HG02870 (cell line): ENCODE data around the gene ADSL.
A peak's percentile ranks its signal among the peaks of the same experiment; 100 is the strongest.
"Not testable (repeated sequence)": the region's sequence is repeated elsewhere in the genome, so short reads cannot be mapped to it uniquely, and the experiment has no call there.

Experiments used
- ATAC-seq: cut with Tn5 transposase; IDR thresholded peaks from one replicate; pipeline ENCODE4 v1.9.1; 2021; ENCODE audit warnings: mild to moderate bottlenecking, moderate library complexity; ENCODE audit not compliant: unreplicated experiment

ADSL gene

GRCh38 chr22:40346185-40347118 lies at the start of gene ADSL:
ADSL (plus strand) TSS chr22:40346500; CDS start chr22:40346559, 59 bp downstream.
- peak; percentile 79 for ATAC-seq

- no peak for ATAC-seq
These were observed 46.0 kb upstream of the ADSL start for GRCh38 chr22:40300316-40300715.

GRCh38 chr22:40300884-40301672 lies 45.2 kb upstream of the ADSL start:
- peak; percentile 91 for ATAC-seq

- ATAC-seq, result no peak
These were observed 44.2 kb upstream of the ADSL start for GRCh38 chr22:40302149-40302548.

- no peak for ATAC-seq
These were observed 40.7 kb upstream of the ADSL start for GRCh38 chr22:40305625-40306024.

GRCh38 chr22:40308999-40309573 lies 37.2 kb upstream of the ADSL start:
- no peak for ATAC-seq

GRCh38 chr22:40309631-40310030 lies 36.7 kb upstream of the ADSL start:
- no peak for ATAC-seq

GRCh38 chr22:40310081-40310767 lies 36.1 kb upstream of the ADSL start:
- no peak for ATAC-seq

- no peak for ATAC-seq
These were observed 35.6 kb upstream of the ADSL start for GRCh38 chr22:40310768-40311120.

- ATAC-seq, result not testable (repeated sequence)
These were observed 34.7 kb upstream of the ADSL start for GRCh38 chr22:40311646-40312045.

GRCh38 chr22:40312050-40312449 lies 34.2 kb upstream of the ADSL start:
- ATAC-seq, result no peak

- no peak for ATAC-seq
These were observed 33.3 kb upstream of the ADSL start for GRCh38 chr22:40313007-40313406.

- no peak for ATAC-seq
These were observed 32.3 kb upstream of the ADSL start for GRCh38 chr22:40314041-40314440.

- ATAC-seq, result no peak
These were observed 25.6 kb upstream of the ADSL start for GRCh38 chr22:40320687-40321086.

GRCh38 chr22:40322021-40322420 lies 24.3 kb upstream of the ADSL start:
- no peak for ATAC-seq

- no peak for ATAC-seq
These were observed 23.4 kb upstream of the ADSL start for GRCh38 chr22:40322818-40323447.

- ATAC-seq, result no peak
These were observed 22.6 kb upstream of the ADSL start for GRCh38 chr22:40323681-40324171.

- ATAC-seq, result no peak
These were observed 21.6 kb upstream of the ADSL start for GRCh38 chr22:40324468-40325305.

GRCh38 chr22:40325315-40325714 lies 21.0 kb upstream of the ADSL start:
- ATAC-seq, result no peak
